Adipocyte (in vitro differentiated cells): ENCODE measurements around the gene FAM237B.
A peak's percentile ranks its signal among the peaks of the same experiment; 100 is the strongest.

ENCODE experiments used
- DNase-seq: peaks from one replicate; pipeline ENCODE4 v3.0.0-alpha.2; 2015; ENCODE audit warnings: low read depth
- H3K27me3 ChIP-seq: replicated peaks from 2 replicates; pipeline ENCODE4 v1.7.0; 2013; ENCODE audit warnings: mild to moderate bottlenecking, low read length, moderate library complexity; ENCODE audit not compliant: control insufficient read depth, insufficient read depth
- H3K36me3 ChIP-seq: 2 replicates; pipeline ENCODE4 v1.7.0; 2013; ENCODE audit warnings: low read length, mild to moderate bottlenecking, moderate library complexity; ENCODE audit not compliant: control insufficient read depth, insufficient read depth, severe bottlenecking
- H3K4me1 ChIP-seq: 2 replicates; pipeline ENCODE4 v1.7.0; 2013; ENCODE audit warnings: mild to moderate bottlenecking, low read length, moderate library complexity; ENCODE audit not compliant: control insufficient read depth, insufficient read depth
- H3K4me3 ChIP-seq: 2 replicates; pipeline ENCODE4 v1.7.0; 2013; ENCODE audit warnings: mild to moderate bottlenecking, low read length, moderate library complexity
- H3K9ac ChIP-seq: 2 replicates; pipeline ENCODE4 v1.7.0; 2013; ENCODE audit warnings: mild to moderate bottlenecking, low read length, moderate library complexity
- H3K9me3 ChIP-seq: 2 replicates; pipeline ENCODE4 v1.7.0; 2013; ENCODE audit warnings: mild to moderate bottlenecking, low read length, moderate library complexity; ENCODE audit not compliant: control insufficient read depth

Gene FAM237B

DNA sequence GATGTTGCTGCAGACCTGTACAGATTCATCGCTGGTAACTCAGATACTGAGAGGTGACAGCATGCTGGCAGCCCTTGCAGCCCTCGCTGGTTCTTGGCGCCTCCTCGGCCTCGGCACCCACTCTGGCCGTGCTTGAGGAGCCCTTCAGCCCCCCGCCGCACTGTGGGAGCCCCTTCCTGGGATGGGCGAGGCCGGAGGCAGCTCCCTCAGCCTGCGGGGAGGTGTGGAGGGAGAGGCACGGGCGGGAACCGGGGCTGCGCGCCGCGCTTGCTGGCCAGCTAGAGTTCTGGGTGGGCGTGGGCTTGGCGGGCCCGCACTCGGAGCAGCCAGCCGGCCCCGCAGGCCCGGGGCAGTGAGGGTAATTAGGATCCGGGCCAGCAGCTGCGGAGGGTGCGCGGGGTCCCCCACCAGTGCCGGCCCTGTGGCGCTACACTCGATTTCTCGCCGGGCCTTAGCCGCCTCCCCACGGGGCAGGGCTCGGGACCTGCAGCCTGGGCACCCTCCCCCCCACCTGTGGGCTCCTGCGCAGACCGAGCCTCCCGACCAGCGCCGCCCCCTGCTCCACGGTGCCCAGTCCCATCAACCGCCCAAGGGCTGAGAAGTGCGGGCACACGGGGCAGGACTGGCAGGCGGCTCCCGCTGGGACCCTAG is 13.2 kb upstream of the FAM237B start:
- DNase-seq, result no peak
- no peak overlapping the region for H3K9ac ChIP-seq
- no peaks in the 10 kb centered on the region for H3K9me3 ChIP-seq
- H3K4me1 ChIP-seq, result no peaks in the 10 kb centered on the region
- H3K36me3 ChIP-seq, result no peaks in the 10 kb centered on the region
- no peaks in the 10 kb centered on the region for H3K27me3 ChIP-seq
- H3K4me3 ChIP-seq, result no peak overlapping the region

DNA sequence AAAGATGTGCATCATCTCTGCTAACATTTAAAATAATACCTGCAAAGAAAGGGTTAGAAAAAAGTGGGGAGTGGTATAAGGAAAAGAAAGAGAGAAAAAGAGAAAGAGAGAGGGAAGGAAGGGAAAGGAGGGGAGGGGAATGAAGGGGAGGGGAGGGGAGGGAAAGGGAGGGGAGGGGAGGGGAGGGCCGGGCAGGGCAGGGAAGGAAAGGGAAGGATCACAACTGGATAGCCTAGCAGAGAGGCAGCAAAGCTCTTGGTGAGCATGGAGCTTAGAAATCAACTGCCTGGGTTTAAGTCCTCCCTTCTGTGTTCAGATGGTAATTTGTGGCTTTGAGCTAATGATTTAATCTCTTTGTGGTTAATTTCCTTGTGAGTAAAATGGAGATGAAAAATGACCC is 5.4 kb upstream of the FAM237B start:
- H3K9ac ChIP-seq, result no peak overlapping the region
- no peak overlapping the region for H3K4me3 ChIP-seq
- DNase-seq, result no peak
- no peaks in the 10 kb centered on the region for H3K4me1 ChIP-seq
- H3K27me3 ChIP-seq, result no peaks in the 10 kb centered on the region
- H3K9me3 ChIP-seq, result no peaks in the 10 kb centered on the region
- no peaks in the 10 kb centered on the region for H3K36me3 ChIP-seq

DNA sequence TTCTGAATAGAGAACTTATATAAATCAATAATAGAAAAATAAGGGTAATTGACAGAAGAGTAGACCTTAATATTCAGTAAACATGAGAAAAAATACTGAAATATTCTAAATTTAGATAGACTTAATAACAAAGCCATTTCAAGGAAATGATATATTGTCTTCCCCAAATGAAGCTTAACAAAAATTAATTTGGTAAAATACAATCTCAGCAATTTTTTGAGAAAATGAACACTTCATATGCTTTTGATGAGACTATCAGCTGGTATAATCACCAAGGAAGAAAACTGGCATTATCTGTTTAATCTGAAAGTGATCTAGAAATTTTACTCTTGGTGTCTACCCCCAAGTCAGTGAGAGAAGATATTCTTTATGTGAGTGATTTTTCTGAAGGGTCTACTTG is 1.7 kb upstream of the FAM237B start:
- H3K27me3 ChIP-seq, result peaks cover 9% of the 10 kb centered on the region
- no peaks in the 10 kb centered on the region for H3K9me3 ChIP-seq
- no peak overlapping the region for H3K4me3 ChIP-seq
- H3K36me3 ChIP-seq, result no peaks in the 10 kb centered on the region
- DNase-seq, result no peak
- H3K4me1 ChIP-seq, result no peaks in the 10 kb centered on the region
- no peak overlapping the region for H3K9ac ChIP-seq

DNA sequence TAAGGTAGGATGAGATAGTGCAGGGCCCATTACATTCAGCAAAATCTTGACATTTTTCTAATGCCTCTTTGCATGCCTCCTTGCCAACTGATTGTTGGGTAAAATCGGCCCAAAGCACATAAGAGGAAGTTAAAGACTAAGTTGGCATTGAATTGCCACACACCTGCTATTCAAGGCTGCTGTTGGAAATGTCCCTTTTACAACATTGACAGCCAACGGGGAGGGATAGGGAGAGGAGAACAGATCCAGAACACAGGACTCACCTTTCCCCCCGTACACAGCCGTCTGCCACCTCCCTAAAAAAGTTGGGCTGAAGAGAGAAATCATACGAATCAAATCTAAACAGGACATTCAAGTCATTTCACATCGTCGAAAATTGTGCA is 695 bp downstream of the FAM237B start:
- no peak for DNase-seq
- Histone ChIP-seq H3K4me1 (no peaks in the 10 kb centered on the region), H3K27me3 (peaks cover 9% of the 10 kb centered on the region)

DNA sequence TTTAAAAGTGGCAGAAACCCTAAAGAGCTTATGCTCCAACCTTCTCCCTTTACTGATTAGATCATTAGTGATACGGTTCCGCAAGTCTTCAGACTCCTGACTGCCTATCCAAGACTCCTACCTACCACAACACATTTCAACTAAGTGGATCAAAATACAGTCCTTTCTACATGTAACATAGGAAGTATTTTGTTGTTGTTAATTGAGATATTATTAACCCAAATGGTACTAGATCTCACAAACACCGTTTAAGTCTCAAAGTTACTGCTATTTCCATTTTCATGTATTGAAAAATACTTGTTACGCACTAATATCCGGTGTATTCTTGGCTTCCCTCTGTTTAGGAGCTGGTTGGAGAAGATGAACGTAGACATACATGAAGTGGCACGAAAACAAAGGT is 1.1 kb downstream of the FAM237B start:
- Histone ChIP-seq H3K9ac (no peak overlapping the region), H3K4me1 (no peaks in the 10 kb centered on the region), H3K36me3 (no peaks in the 10 kb centered on the region), H3K9me3 (no peaks in the 10 kb centered on the region), H3K27me3 (peaks cover 9% of the 10 kb centered on the region), H3K4me3 (no peak overlapping the region)
- no peak for DNase-seq

More for the DNA sequence above, 695 bp downstream of the FAM237B start:
- peak overlapping the region; percentile 73 for H3K4me3 ChIP-seq
- no peaks in the 10 kb centered on the region for H3K9me3 ChIP-seq
- no peaks in the 10 kb centered on the region for H3K36me3 ChIP-seq
- no peak overlapping the region for H3K9ac ChIP-seq

DNA sequence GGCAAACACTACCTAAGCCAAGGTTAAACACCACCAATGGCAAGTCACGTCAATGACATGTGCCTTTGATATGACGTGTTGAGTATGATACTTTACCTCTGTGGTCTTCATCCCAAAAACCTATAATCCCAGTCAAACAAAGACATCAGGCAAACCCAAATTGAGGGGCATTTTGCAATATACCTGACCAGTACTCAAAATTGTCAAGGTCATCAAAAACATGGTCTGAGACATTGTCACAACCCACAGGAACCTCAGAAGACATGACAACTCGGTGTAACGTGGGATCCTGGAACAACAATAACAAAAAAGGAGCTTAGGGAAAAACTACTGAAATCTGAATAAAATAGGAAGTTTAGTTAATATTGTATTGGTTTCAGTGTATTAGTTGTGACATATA is 7.2 kb downstream of the FAM237B start:
- DNase-seq, result no peak
- H3K9ac ChIP-seq, result no peak overlapping the region
- H3K4me1 ChIP-seq, result no peaks in the 10 kb centered on the region
- peaks cover 20% of the 10 kb centered on the region for H3K36me3 ChIP-seq
- H3K9me3 ChIP-seq, result no peaks in the 10 kb centered on the region
- no peaks in the 10 kb centered on the region for H3K27me3 ChIP-seq
- no peak overlapping the region for H3K4me3 ChIP-seq

DNA sequence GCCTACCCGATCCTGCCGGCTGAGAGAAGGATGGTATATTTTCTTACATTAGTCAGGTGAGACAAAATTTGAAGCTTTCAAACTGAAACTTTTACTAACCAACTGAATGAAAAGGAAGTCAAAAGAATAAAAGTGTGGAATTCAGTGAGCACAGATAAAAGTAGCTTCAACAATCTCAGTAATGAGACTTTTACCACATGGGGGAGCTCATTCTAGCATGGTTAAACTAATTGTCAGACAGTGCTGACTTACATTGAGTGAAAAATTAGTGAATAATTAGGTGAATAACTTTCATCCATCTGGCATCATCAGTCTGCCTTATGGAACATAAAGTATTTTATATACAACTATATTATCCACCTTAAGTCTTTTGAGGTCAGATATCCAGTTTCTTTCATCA is 8.4 kb downstream of the FAM237B start:
- no peaks in the 10 kb centered on the region for H3K4me1 ChIP-seq
- H3K4me3 ChIP-seq, result no peak overlapping the region
- peaks cover 30% of the 10 kb centered on the region for H3K36me3 ChIP-seq
- no peaks in the 10 kb centered on the region for H3K27me3 ChIP-seq
- H3K9ac ChIP-seq, result no peak overlapping the region
- peak; percentile 6 for DNase-seq
- H3K9me3 ChIP-seq, result no peaks in the 10 kb centered on the region

DNA sequence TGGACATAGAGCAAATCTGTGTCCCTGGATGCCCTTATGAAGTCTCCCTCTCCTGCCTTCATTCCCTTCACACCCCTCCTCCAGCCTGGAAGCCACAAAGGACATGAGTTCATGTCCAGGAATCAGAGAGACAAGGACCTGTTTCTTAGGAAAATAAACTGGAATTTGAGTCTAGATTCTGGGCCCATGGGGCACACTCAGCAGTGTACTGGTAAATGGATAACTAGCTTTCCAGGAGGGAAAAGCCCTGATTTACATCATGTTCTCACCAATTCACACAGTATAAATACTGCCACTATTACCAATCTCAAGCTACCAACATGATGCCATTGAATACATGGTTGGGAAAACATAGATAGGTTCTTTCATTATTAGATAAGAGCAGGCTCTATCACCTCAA is 9.9 kb downstream of the FAM237B start:
- Histone ChIP-seq H3K4me3 (no peak overlapping the region), H3K36me3 (peaks cover 32% of the 10 kb centered on the region), H3K9ac (no peak overlapping the region), H3K27me3 (no peaks in the 10 kb centered on the region), H3K9me3 (no peaks in the 10 kb centered on the region), H3K4me1 (no peaks in the 10 kb centered on the region)
- DNase-seq, result no peak

DNA sequence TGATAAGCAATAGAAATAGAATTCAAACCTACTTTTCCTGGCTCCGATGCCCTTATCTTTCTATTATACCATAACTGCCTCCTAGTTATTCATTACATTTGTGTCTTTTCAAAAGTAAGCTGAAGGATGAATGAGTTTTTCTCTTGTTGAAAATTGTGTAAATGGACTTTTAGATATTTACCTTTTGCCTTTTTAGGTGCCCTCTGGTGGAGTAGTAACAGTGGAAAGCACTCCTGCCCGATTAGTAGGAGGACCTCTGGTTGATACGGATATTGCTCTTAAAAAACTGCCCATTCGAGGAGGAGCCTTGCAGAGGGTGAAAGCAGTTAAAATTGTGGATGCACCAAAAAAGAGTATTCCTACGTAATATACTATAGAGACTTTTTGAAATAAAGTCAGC is 11.2 kb downstream of the FAM237B start:
- H3K4me1 ChIP-seq, result no peaks in the 10 kb centered on the region
- no peak overlapping the region for H3K4me3 ChIP-seq
- no peak overlapping the region for H3K9ac ChIP-seq
- H3K27me3 ChIP-seq, result no peaks in the 10 kb centered on the region
- no peak for DNase-seq
- peaks cover 32% of the 10 kb centered on the region for H3K36me3 ChIP-seq
- no peaks in the 10 kb centered on the region for H3K9me3 ChIP-seq

DNA sequence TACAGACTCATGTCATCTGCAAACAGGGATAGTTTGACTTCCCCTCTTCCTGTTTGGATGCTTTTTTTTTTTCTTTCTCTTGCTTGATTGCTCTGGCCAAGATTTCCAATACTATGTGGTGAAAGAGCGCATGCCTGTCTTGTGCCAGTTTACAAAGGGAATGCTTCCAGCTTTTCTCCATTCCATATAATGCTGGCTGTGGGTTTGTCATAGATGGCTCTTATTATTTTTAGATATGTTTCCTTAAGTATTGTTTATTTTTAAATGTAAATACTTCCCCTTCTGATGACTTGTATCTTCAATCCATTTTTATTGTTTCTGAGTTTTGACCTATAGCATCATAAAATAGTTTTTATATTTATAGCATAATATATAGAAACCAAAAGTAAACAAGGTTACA is 17.9 kb downstream of the FAM237B start:
- Histone ChIP-seq H3K9me3 (no peaks in the 10 kb centered on the region), H3K4me1 (peaks cover 19% of the 10 kb centered on the region), H3K9ac (no peak overlapping the region), H3K36me3 (peaks cover 7% of the 10 kb centered on the region), H3K4me3 (no peak overlapping the region), H3K27me3 (no peaks in the 10 kb centered on the region)
- DNase-seq, result no peak

DNA sequence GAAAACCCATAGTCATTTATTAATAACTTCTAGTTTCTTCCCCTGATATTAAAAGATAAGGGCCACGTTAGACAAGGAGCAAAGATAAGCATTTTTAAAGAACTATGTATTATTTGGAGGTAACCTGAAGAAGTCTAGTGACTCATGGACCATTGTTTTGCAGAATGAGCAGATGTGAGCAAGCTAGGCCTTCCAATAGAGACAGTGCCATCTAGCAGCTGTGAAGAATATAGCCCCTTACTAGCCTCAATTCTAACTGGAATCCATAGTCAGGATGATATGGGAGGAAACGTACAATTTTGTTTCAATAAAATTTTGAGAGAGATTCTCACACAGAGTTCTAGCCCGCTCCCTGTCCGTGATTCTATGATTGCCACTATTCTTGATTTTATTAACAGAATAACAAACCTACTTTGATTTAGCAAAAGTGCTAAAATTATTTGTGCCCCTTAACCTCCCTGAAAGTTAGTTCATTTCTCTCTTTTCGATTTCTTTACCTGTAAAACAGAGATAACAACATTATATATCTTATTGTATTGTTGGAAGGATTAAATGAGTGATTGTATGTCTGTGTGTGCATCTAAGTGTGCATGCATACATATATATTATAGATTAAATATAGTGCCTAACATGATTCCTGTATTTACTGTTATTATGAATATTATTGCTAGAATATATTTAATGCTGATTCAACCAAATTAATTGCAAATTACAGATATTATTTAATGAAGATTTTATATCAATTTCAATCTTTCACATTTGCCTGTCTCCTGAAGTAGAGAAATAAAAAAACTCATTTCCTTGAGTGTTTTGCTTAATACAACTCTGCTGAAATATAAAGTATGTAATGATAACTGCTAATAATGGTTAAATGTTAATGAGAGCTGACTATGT is 22.7 kb downstream of the FAM237B start:
- H3K9ac ChIP-seq, result no peak overlapping the region

More for the DNA sequence above, 22.7 kb downstream of the FAM237B start:
- Histone ChIP-seq H3K4me1 (peaks cover 7% of the 10 kb centered on the region), H3K9me3 (no peaks in the 10 kb centered on the region), H3K4me3 (no peak overlapping the region), H3K36me3 (peaks cover 8% of the 10 kb centered on the region), H3K27me3 (no peaks in the 10 kb centered on the region)
- peak; percentile 83 for DNase-seq
